Activated CD4-positive, alpha-beta memory T cell treated with anti-CD3 and anti-CD28 coated beads for 36 hours (primary cell): Measurements from ENCODE around the gene IQSEC3. TPM values are rescaled to one million over a fixed set of nuclear protein-coding genes. Genes with fewer than 3 reads are reported as not detected.

Experiments used
- CTCF ChIA-PET: fragments of 350-600 bp; sonication (Branson Sonifier 250); formaldehyde crosslinking; loops from one replicate; lab custom pipeline; 2021; ENCODE audit warnings: antibody characterized with exemption, inconsistent platforms; lab: Charles Lee
- POLR2A ChIA-PET: fragments of 350-600 bp; sonication (Branson Sonifier 250); formaldehyde crosslinking; loops from one replicate; lab custom pipeline; 2021; ENCODE audit warnings: antibody characterized with exemption; lab: Charles Lee
- DNase-seq: peaks from one replicate; pipeline ENCODE4 v3.0.0-alpha.2; 2020
- H3K27ac Mint-ChIP-seq: one replicate; pipeline ENCODE4 v1.8.0; 2021; ENCODE audit warnings: mixed read lengths
- H3K27me3 Mint-ChIP-seq: one replicate; pipeline ENCODE4 v1.8.0; 2021; ENCODE audit warnings: mixed read lengths
- H3K36me3 Mint-ChIP-seq: one replicate; pipeline ENCODE4 v1.8.0; 2021; ENCODE audit warnings: mixed read lengths
- H3K4me1 Mint-ChIP-seq: one replicate; pipeline ENCODE4 v1.8.0; 2021; ENCODE audit warnings: low read depth, mixed read lengths
- H3K4me3 Mint-ChIP-seq: one replicate; pipeline ENCODE4 v1.8.0; 2021; ENCODE audit warnings: mild to moderate bottlenecking, mixed read lengths
- H3K9me3 Mint-ChIP-seq: one replicate; pipeline ENCODE4 v1.8.0; 2021; ENCODE audit warnings: mixed read lengths
- intact Hi-C: fragments of 100-400 bp; cut with micrococcal nuclease; formaldehyde crosslinking; loops from one replicate; pipeline ENCODE4 v1.15.1; 2023
- total RNA-seq, 2 experiments: library from RNA; stranded (reverse); gene quantifications; one replicate each; pipeline ENCODE4 v1.2.3, GENCODE V29; 2021

The IQSEC3 gene
- total RNA-seq, 2 experiments from 2014 or later = 0.17 to 0.29 TPM

DNA sequence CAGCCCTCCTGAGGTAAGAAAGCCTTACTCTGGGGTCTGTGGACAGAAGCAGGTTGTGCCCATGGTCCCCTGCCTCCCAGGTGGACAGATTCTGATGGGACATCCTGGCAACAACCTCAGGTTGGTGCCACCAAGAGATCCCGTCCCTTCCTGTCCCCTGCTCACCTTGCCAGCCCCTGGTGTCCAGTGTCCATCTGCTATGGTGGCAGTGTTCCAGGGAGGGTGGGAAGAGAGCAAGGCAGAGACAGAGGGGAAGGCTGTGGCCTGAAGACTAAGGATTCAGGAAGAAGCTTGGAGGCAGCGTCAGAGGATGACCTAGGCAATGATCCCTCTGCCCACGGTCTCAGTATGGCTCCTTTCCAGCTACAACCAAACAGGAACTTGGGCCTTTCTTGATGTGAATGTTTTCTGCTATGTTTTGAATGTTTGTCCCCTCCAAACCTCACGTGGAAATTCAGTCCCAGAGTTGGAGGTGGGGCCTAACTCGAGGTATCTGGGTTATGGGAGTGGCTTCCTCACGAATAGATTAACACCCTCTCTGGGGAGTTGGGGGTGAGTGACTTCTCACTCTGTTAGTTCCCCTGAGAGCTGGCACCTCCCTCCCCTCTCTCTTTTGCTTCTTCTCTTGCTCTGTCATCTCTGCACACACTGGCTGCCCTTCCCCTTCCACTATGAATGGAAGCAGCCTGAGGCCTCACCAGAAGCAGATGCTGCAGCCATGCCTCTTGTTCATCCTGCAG lies 26.9 kb downstream of the IQSEC3 start:
- no peak for DNase-seq
- ChIA-PET CTCF (no interaction called here), POLR2A (no interaction called here)

DNA sequence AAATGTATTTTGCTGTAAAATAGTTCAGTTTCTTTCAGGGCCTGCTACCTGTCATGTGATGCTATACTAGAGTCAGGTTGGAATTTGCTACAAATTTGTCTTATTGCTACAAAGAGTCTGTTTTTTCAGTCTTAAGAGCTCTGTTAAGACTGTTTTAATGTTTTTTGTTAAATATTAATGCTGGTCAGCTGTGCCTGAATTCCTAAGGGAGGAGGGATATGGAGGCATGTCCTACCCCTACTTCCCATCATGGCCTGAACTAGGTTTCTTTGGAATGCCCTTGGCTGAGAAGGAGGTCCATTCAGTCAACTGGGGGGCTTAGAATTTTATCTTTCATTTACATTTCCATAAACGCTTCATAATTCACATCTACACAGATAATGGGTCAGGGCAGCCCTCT lies 30.0 kb downstream of the IQSEC3 start:
- H3K27ac Mint-ChIP-seq = no peak overlapping the region
- no peak for DNase-seq
- no peak overlapping the region for H3K4me3 Mint-ChIP-seq
- intact Hi-C loops = no loop called here
- ChIA-PET POLR2A (no interaction called here), CTCF (no interaction called here)
- peaks cover 2% of the 10 kb centered on the region for H3K9me3 Mint-ChIP-seq
- no peaks in the 10 kb centered on the region for H3K36me3 Mint-ChIP-seq
- H3K4me1 Mint-ChIP-seq = no peaks in the 10 kb centered on the region
- peaks cover 29% of the 10 kb centered on the region for H3K27me3 Mint-ChIP-seq

More for the DNA sequence above, 26.9 kb downstream of the IQSEC3 start:
- Mint-ChIP-seq H3K4me3 (no peak overlapping the region), H3K4me1 (no peaks in the 10 kb centered on the region), H3K27me3 (peaks cover 18% of the 10 kb centered on the region), H3K36me3 (no peaks in the 10 kb centered on the region), H3K9me3 (peaks cover 11% of the 10 kb centered on the region), H3K27ac (no peak overlapping the region)
- intact Hi-C loops = no loop called here

DNA sequence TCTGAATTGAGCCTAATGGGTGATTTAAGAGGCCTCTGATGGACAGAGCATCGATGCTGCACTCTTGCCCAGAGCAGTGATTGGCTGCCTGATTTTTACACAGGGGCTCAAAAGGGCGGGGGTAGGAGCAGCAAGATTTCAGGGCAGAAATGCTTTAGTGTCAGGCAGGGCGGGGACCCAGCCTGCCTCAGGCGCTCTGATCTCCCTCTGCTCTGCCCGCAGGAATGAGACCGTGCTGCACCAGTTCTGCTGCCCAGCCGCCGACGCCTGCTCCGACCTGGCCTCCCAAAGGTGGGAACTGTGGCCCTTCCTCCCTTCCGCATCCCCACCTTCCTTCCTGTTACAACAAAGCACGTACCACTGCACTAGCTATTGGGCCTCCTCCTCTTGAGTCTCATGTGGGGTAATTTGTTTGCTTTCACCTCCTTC lies 32.4 kb downstream of the IQSEC3 start:
- Mint-ChIP-seq H3K27me3 (peaks cover 29% of the 10 kb centered on the region), H3K4me3 (no peak overlapping the region), H3K36me3 (no peaks in the 10 kb centered on the region), H3K9me3 (no peaks in the 10 kb centered on the region), H3K27ac (no peak overlapping the region), H3K4me1 (peaks cover 2% of the 10 kb centered on the region)
- intact Hi-C loops = no loop called here
- ChIA-PET POLR2A (no interaction called here), CTCF (no interaction called here)
- DNase-seq = no peak

DNA sequence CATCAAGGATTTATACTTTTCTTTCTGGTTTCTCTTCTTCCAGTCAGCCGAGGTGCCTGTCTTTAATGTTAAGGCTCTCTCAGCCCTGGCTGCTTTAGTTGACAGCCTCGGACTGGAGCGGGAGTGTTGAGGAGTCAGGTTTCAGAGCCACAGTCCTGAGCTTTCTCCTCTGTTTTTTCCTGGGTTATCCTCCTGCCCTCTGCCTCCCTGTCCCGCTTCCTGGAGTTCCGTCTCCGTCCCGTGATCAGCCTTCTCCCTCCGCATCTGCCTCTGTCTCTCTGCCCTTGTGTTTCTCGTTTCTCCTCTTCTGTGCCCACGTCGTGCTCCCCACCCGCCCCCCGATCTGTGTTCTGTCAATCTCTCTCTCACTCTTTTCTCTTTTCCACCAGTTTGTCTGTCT lies 33.0 kb downstream of the IQSEC3 start:
- peaks cover 5% of the 10 kb centered on the region for H3K4me1 Mint-ChIP-seq
- no peak overlapping the region for H3K4me3 Mint-ChIP-seq
- POLR2A ChIA-PET = no interaction called here
- no peak for DNase-seq
- H3K36me3 Mint-ChIP-seq = no peaks in the 10 kb centered on the region
- H3K27me3 Mint-ChIP-seq = peaks cover 27% of the 10 kb centered on the region
- CTCF ChIA-PET = no interaction called here
- H3K9me3 Mint-ChIP-seq = no peaks in the 10 kb centered on the region
- H3K27ac Mint-ChIP-seq = no peak overlapping the region
- intact Hi-C loops = no loop called here

GRCh38 chr12:101969-102878 lies 35.7 kb downstream of the IQSEC3 start:
- intact Hi-C loops = no loop called here
- no peak overlapping the region for H3K27ac Mint-ChIP-seq
- no peaks in the 10 kb centered on the region for H3K36me3 Mint-ChIP-seq
- ChIA-PET CTCF (no interaction called here), POLR2A (no interaction called here)
- DNase-seq = no peak
- H3K4me3 Mint-ChIP-seq = no peak overlapping the region
- peaks cover 5% of the 10 kb centered on the region for H3K4me1 Mint-ChIP-seq
- H3K27me3 Mint-ChIP-seq = peaks cover 20% of the 10 kb centered on the region
- no peaks in the 10 kb centered on the region for H3K9me3 Mint-ChIP-seq

DNA sequence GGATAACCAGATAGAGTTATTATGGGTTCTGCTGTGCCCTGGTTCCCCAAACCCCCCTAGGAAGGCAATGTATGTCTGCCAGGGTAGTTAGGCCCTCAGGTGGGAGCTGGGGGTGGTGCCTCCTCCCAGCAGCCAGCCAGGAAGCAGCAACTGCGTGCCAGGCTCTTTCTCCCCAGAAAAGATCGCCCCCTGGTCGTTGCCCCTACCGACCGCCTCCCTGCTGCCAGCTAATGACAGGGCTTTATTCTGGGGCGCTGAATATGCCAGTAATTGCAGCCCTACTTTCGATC lies 36.3 kb downstream of the IQSEC3 start:
- ChIA-PET POLR2A (no interaction called here), CTCF (no interaction called here)
- no peak overlapping the region for H3K4me3 Mint-ChIP-seq
- intact Hi-C loops = no loop called here
- H3K27ac Mint-ChIP-seq = no peak overlapping the region
- peaks cover 19% of the 10 kb centered on the region for H3K27me3 Mint-ChIP-seq
- H3K36me3 Mint-ChIP-seq = no peaks in the 10 kb centered on the region
- no peak for DNase-seq
- no peaks in the 10 kb centered on the region for H3K9me3 Mint-ChIP-seq
- peaks cover 5% of the 10 kb centered on the region for H3K4me1 Mint-ChIP-seq

DNA sequence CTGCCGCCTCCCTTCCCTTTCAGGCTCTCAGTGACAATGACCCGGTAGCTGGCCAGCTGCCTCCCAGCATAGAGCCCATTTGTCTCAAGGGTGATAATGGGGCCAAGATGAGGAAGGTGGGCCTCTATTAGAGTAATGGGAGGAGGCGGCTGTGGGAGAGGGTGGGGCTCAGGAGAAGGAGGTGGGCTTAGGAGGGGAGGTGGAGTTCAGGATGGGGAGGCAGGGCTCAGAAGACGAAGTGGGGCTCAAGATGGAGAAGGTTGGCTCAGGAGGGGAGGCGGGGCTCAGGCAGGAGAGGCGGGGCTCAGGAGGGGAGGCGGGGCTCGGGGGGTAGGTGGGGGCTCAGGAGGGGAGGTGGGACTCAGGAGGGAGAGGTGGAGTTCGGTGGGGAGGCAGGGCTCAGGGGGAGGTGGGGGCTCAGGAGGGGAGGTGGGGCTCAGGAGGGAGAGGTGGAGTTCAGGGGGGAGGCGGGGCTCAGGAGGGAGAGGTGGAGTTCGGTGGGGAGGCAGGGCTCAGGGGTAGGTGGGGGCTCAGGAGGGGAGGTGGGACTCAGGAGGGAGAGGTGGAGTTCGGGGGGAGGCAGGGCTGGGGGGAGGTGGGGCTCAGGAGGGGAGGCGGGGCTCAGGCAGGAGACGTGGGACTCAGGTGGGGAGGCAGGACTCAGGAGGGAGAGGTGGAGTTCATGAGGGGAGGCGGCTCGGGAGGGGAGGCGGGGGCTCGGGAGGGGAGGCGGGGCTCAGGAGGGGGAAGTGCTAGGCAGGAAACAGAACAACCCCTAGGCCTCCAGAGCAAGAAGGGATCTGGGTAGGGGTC lies 36.8 kb downstream of the IQSEC3 start:
- H3K27ac Mint-ChIP-seq = no peak overlapping the region
- POLR2A ChIA-PET = no interaction called here
- DNase-seq = no peak
- peaks cover 14% of the 10 kb centered on the region for H3K27me3 Mint-ChIP-seq
- H3K4me3 Mint-ChIP-seq = no peak overlapping the region
- no peaks in the 10 kb centered on the region for H3K36me3 Mint-ChIP-seq
- intact Hi-C loops = no loop called here
- peaks cover 5% of the 10 kb centered on the region for H3K4me1 Mint-ChIP-seq
- CTCF ChIA-PET = no interaction called here
- H3K9me3 Mint-ChIP-seq = no peaks in the 10 kb centered on the region

- intact Hi-C loops = no loop called here
- Mint-ChIP-seq H3K9me3 (no peaks in the 10 kb centered on the region), H3K36me3 (no peaks in the 10 kb centered on the region), H3K27me3 (peaks cover 8% of the 10 kb centered on the region), H3K27ac (no peak overlapping the region), H3K4me1 (peaks cover 5% of the 10 kb centered on the region), H3K4me3 (no peak overlapping the region)
- ChIA-PET POLR2A (no interaction called here), CTCF (no interaction called here)
- no peak for DNase-seq
Measured at GRCh38 chr12:104551-105081, 38.0 kb downstream of the IQSEC3 start.

GRCh38 chr12:105696-106095 lies 39.1 kb downstream of the IQSEC3 start:
- H3K9me3 Mint-ChIP-seq = no peaks in the 10 kb centered on the region
- H3K36me3 Mint-ChIP-seq = no peaks in the 10 kb centered on the region
- no peak for DNase-seq
- CTCF ChIA-PET = interaction anchor here (0.6 kb wide), 1 partner anchor 336 kb away, joined by 3 read pairs; no protein-coding TSS in a partner anchor
- H3K4me3 Mint-ChIP-seq = no peak overlapping the region
- POLR2A ChIA-PET = no interaction called here
- peaks cover 5% of the 10 kb centered on the region for H3K4me1 Mint-ChIP-seq
- H3K27ac Mint-ChIP-seq = no peak overlapping the region
- intact Hi-C loops = no loop called here
- no peaks in the 10 kb centered on the region for H3K27me3 Mint-ChIP-seq

DNA sequence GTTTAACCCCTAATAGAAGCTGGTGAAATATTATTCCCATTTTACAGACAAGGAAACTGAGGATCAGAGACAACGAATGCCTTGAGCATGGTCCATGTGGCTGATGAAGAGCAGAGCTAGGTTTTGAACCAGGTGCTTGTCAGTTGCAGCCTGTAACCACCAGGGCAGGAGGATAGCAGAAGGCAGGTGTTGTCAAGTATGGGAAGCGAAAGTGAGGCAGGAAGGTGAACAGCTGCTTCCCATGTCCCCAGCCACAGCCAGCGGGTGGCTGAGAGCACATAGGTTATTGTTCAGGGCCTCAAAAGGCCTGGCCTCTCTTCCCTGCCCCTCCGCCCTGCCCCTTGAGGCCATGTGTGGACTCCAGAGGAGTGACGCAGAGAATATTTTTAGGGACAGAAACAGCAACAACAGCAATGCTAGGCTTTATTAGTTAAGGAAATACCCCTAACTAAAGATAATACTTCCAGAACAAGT lies 39.6 kb downstream of the IQSEC3 start:
- intact Hi-C loops = no loop called here
- DNase-seq = no peak
- no peaks in the 10 kb centered on the region for H3K36me3 Mint-ChIP-seq
- peaks cover 5% of the 10 kb centered on the region for H3K4me1 Mint-ChIP-seq
- ChIA-PET CTCF (interaction anchor here (0.6 kb wide), 1 partner anchor 335 kb away, joined by 3 read pairs; no protein-coding TSS in a partner anchor), POLR2A (no interaction called here)
- H3K4me3 Mint-ChIP-seq = no peak overlapping the region
- H3K27ac Mint-ChIP-seq = no peak overlapping the region
- H3K27me3 Mint-ChIP-seq = no peaks in the 10 kb centered on the region
- no peaks in the 10 kb centered on the region for H3K9me3 Mint-ChIP-seq

DNA sequence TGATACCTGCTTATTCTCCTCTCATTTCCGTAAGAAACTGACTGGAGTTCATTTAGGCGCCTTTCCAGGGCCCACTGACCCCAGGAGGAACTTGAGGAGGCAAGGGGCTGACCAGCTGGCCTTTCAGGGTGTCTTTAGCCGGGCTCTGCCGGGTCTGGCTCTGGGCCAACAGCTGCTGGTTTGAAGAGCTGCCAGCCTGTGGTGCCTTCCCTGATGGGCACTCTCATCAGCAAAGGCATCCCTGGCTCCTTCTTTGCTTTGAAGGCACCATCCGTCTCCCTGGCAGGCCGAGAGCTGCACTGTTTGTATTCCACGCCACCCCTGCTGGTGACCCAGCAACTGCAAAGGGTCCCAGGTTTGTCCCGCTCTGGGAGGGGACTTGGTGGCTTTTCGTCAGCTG lies 42.0 kb downstream of the IQSEC3 start:
- Mint-ChIP-seq H3K9me3 (no peaks in the 10 kb centered on the region), H3K27ac (no peak overlapping the region), H3K27me3 (no peaks in the 10 kb centered on the region), H3K36me3 (no peaks in the 10 kb centered on the region), H3K4me1 (peaks cover 5% of the 10 kb centered on the region), H3K4me3 (no peak overlapping the region)
- no peak for DNase-seq
- intact Hi-C loops = no loop called here
- ChIA-PET POLR2A (no interaction called here), CTCF (no interaction called here)

DNA sequence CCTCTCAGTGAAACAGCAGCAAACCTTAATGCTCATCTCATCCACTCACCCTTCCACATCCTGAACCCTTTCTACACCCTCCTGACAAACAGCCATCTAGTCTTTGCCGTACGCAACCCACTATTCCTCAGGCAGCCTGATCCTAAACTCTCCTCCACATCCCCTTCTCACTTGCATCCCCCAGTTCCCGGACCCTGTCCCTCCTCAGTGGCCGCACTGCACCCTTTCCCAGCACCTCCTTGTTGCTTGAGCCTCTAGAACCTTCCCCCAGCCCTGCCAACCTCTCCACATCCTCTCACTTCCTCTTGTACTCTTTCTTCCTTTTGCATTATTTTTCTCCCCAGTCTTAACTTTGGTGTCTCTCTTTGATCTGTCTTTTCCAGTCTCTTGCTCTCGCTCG lies 42.9 kb downstream of the IQSEC3 start:
- no peak overlapping the region for H3K27ac Mint-ChIP-seq
- intact Hi-C loops = no loop called here
- POLR2A ChIA-PET = no interaction called here

More for the DNA sequence above, 42.9 kb downstream of the IQSEC3 start:
- Mint-ChIP-seq H3K36me3 (no peaks in the 10 kb centered on the region), H3K4me1 (no peaks in the 10 kb centered on the region), H3K4me3 (no peak overlapping the region), H3K27me3 (peaks cover 4% of the 10 kb centered on the region), H3K9me3 (no peaks in the 10 kb centered on the region)
- CTCF ChIA-PET = no interaction called here
- no peak for DNase-seq
